Right lobe of liver (tissue), 4 donors: Measurements from ENCODE around the gene B3GALT4.

Experiments
- POLR2A ChIP-seq: fragments of 450-650 bp; IDR thresholded peaks from one replicate; pipeline ENCODE4 v1.6.1; 2017; ENCODE audit warnings: antibody characterized with exemption, mild to moderate bottlenecking
- TF ChIP-seq, protein P1 (sequence below), 4 donors: fragments of 200-600 bp in 3 of 4; fragments of 450-650 bp in 1 of 4; IDR thresholded peaks; one replicate each; pipeline versions ENCODE4 v1.5.1 to v1.8.0; 2016 to 2022; ENCODE audit warnings: antibody characterized with exemption in 4 of 4, mild to moderate bottlenecking in 2 of 4
- donor health status: DM: no; HTN: no; CAD: no.
- donor health status: DM: no; HTN: no; CAD: no.
- donor health status: DM: no; HTN: yes; CAD: no.

DNA sequence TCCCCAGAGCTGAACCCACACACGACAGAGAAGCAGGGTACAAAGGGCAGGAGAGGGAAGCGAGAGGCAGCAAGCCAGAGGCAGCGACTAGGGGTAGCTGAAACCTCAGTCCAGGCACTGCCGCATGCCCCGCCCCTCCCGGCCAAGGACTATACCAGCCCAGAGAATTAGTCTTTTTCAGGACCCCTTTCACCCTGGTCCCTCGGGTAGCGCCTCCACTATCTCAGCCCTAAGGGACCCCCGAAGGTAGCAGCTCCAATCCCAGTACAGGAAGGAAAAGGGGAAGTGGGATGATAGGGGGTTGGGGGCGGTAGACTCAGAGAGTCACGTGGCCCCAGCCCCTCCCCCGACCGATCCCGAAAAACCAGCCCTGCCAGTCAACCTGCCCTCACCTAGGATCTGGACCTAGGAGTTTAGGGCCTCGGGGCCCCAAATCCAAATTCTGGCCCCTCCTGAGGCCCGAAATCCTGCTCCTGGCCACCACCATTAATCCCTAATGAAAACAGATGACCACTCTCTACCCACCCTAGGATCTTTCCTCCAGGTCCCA, 20.6 kb downstream of the B3GALT4 start:
- TF ChIP-seq, protein P1, sequence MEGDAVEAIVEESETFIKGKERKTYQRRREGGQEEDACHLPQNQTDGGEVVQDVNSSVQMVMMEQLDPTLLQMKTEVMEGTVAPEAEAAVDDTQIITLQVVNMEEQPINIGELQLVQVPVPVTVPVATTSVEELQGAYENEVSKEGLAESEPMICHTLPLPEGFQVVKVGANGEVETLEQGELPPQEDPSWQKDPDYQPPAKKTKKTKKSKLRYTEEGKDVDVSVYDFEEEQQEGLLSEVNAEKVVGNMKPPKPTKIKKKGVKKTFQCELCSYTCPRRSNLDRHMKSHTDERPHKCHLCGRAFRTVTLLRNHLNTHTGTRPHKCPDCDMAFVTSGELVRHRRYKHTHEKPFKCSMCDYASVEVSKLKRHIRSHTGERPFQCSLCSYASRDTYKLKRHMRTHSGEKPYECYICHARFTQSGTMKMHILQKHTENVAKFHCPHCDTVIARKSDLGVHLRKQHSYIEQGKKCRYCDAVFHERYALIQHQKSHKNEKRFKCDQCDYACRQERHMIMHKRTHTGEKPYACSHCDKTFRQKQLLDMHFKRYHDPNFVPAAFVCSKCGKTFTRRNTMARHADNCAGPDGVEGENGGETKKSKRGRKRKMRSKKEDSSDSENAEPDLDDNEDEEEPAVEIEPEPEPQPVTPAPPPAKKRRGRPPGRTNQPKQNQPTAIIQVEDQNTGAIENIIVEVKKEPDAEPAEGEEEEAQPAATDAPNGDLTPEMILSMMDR (IDR thresholded peaks at IDR 0.05) = no peak
- no peak for TF ChIP-seq POLR2A
